GM10847 (cell line): ENCODE measurements around the gene TTC39A.

Source experiments
- POLR2A ChIP-seq: IDR thresholded peaks from 2 replicates; pipeline ENCODE4 v1.6.1; 2011; ENCODE audit not compliant: insufficient read length; ENCODE audit errors: extremely low read depth

Gene TTC39A

GRCh38 chr1:51325878-51326755 is 4.2 kb downstream of the TTC39A start:
- no peak for TF ChIP-seq POLR2A

DNA sequence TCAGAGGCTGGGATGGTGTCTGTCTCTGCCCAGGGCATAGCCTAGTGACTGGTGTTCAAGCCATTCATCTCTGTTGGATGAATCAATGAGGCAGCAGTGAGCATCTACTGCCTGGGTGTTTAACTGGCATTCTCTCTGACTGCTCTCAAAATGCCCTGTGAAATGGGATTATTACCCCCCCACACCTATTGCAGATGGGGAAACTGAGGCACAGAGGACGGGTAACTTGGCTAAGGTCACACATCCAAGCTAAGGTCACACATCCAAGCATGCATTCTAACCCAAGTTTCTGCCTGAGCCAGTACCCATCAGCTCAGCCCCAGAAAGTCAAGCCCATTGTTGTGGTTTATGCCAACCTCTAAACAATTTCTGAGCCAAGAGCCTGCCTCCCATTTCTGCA is 5.0 kb downstream of the TTC39A start:
- no peak for TF ChIP-seq POLR2A

DNA sequence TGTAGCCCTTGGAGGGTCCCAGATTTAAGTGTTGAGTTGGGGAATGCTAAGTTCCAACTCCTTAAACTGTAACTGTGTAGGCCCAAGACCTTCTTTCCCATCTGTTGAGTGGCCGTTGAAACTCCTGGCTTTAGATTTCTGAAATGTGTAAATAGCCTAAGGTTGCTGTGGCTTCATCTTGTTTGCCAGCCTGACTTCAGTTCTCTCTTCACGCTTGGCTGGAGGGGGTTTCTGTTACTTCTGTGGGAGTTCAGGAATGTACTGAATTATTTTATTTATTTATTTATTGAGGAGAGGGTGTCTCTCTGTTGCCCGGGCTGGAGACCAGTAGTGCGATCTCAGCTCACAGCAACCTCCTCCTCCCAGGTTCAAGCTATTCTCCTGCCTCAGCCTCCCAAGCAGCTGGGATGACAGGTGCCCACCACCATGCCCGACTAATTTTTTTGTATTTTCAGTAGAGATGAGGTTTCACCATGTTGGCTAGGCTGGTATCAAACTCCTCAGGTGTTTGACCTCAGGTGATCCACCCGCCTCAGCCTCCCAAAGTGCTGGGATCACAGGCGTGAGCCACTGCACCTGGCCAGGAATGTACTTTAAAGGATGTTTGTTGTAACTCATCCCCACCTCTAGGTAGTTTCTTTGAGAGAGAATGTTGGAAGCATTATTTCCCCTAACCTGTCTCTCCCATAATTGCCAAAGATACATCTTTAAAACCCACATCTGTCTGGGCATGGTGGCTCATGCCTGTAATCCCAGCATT is 5.9 kb downstream of the TTC39A start:
- TF ChIP-seq POLR2A = no peak

GRCh38 chr1:51323778-51324177 is 6.6 kb downstream of the TTC39A start:
- TF ChIP-seq POLR2A = no peak

DNA sequence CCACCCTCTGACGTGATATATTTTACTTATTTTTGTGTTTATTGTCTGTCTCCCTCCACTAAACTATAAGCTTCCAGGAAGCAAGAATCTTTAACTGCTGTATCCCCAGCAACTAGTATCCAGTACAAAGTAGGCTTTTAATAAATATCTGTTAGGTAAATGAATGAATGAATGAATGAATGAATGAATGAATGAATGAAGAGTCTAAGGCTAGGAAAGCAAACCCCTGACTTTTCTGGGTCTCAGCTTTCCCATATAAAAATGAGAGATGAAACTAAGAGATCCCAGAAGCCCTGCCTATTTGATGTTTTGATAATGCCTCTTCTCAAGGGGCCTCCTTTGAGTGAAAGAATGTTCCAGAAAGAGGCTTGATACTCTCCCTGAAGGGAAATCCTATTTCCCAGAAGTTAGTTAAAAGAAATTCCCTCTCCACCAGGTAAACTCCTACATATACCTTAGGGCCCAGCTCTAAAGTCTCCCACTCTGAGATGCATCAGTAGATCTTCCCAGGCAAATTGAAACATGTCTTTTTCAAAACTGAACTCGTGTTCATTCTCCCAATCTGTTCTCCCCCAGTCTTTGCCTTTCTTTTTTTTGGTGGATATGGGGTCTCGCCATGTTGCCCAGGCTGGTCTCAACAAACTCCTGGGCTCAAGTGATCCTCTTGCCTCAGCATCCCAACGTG is 7.8 kb downstream of the TTC39A start:
- TF ChIP-seq POLR2A = no peak

- TF ChIP-seq POLR2A = no peak
Measured at GRCh38 chr1:51321924-51322280, 8.5 kb downstream of the TTC39A start.

GRCh38 chr1:51320967-51321923 is 9.1 kb downstream of the TTC39A start:
- TF ChIP-seq POLR2A = no peak

GRCh38 chr1:51317798-51318197 is 12.6 kb downstream of the TTC39A start:
- no peak for TF ChIP-seq POLR2A

DNA sequence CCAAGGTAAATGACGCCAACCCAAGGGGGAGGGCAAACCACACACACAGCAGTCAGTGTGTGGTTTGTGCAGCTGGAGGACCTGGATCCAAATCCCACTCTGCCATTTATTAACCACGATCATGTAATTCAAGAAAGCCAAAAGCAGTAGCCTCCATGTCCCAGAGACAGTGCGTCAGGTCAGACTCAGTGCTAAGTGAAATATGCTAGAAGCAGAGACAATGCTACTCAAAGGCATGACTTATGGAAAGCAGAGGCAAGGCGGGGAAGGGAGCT is 13.6 kb downstream of the TTC39A start:
- TF ChIP-seq POLR2A = no peak

GRCh38 chr1:51316113-51316845 is 14.1 kb downstream of the TTC39A start:
- TF ChIP-seq POLR2A = no peak

DNA sequence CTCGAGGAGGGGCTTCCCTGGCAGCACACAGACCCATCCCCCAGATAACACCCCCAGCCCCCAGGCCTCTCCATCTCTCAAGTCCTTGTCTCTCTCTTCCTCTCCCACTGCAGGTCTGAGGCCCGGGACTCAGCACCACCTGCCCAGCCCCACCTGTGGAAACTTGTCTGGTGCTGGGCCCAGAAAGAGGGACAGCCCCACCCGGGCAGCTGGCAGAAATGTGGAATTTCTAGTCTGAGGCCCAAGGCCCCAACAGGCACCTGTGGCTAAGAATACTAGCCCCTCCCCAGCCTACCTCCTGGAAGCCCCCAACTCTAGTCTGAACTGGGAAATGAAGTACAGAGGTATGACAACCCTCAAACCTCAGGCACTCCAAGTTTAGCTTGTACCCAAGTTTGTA is 15.4 kb downstream of the TTC39A start:
- TF ChIP-seq POLR2A = no peak

DNA sequence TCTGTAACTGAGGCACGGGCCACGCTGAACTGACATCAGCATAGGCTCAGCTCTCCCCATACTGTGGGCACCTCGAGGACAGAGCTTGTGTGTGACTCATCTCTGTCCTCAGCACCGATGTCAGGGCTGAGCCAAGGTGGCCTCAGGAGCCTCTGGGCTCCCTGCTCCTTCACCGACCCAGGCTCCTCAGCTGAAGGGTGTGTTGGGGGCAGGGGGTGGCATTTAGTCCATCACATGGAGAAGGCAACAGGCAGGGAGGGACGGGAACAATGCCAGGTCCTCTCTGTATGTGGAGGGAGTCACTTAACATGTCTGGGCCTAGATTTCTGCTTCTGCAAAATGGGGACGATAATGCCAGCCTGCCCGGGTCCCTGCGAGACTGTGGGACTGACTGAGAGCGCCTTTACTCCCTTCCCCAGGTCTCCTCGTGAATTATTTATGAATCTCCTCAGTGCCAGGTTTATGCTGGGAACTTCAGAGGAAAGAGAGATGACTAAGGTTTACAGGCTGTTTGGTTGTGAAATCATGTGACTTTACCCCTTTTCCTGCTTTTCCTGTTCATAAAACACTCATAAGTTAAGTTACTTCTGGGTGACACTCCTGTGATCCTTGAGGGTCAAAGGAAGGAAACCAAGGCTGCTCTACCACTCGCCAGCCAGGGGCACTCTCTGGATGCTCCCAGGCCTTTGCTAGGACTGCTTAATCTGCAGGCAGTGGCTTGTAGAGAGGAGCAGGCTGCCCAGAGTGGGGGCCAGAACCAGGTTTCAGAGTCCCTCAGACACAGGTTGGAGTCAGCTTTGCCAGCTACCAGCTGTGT is 16.2 kb downstream of the TTC39A start:
- TF ChIP-seq POLR2A = no peak

- no peak for TF ChIP-seq POLR2A
Measured at GRCh38 chr1:51313268-51313852, 17.0 kb downstream of the TTC39A start.
